HG02970 (cell line): Measurements from ENCODE around the gene PPP2R2C.

Experiments
- ATAC-seq: cut with Tn5 transposase; IDR thresholded peaks from one replicate; pipeline ENCODE4 v1.9.1; 2021; ENCODE audit warnings: mild to moderate bottlenecking, moderate library complexity, moderate number of reproducible peaks; ENCODE audit not compliant: unreplicated experiment, low FRiP score

The PPP2R2C gene

GRCh38 chr4:6469898-6470501 lies 2.4 kb downstream of the PPP2R2C start:
- no peak for ATAC-seq

GRCh38 chr4:6469144-6469543 lies 3.3 kb downstream of the PPP2R2C start:
- ATAC-seq = no peak

- ATAC-seq = no peak
Measured at GRCh38 chr4:6468376-6468775, 4.0 kb downstream of the PPP2R2C start.

GRCh38 chr4:6467600-6467999 lies 4.8 kb downstream of the PPP2R2C start:
- ATAC-seq = no peak

- ATAC-seq = no peak
Measured at GRCh38 chr4:6466756-6467381, 5.5 kb downstream of the PPP2R2C start.

- ATAC-seq = no peak
Measured at GRCh38 chr4:6465955-6466354, 6.5 kb downstream of the PPP2R2C start.

- ATAC-seq = no peak
Measured at GRCh38 chr4:6464842-6465588, 7.4 kb downstream of the PPP2R2C start.

- no peak for ATAC-seq
Measured at GRCh38 chr4:6463311-6464289, 8.8 kb downstream of the PPP2R2C start.

GRCh38 chr4:6461301-6462165 lies 10.9 kb downstream of the PPP2R2C start:
- ATAC-seq = no peak

- no peak for ATAC-seq
Measured at GRCh38 chr4:6460876-6461275, 11.5 kb downstream of the PPP2R2C start.

- no peak for ATAC-seq
Measured at GRCh38 chr4:6458528-6458927, 13.9 kb downstream of the PPP2R2C start.

- no peak for ATAC-seq
Measured at GRCh38 chr4:6456450-6456849, 16.0 kb downstream of the PPP2R2C start.

GRCh38 chr4:6454112-6454910 lies 18.1 kb downstream of the PPP2R2C start:
- no peak for ATAC-seq

- no peak for ATAC-seq
Measured at GRCh38 chr4:6453688-6453990, 18.8 kb downstream of the PPP2R2C start.

- ATAC-seq = no peak
Measured at GRCh38 chr4:6452897-6453687, 19.3 kb downstream of the PPP2R2C start.

GRCh38 chr4:6452116-6452896 lies 20.1 kb downstream of the PPP2R2C start:
- no peak for ATAC-seq

- ATAC-seq = no peak
Measured at GRCh38 chr4:6451309-6451708, 21.1 kb downstream of the PPP2R2C start.

GRCh38 chr4:6450709-6451108 lies 21.7 kb downstream of the PPP2R2C start:
- ATAC-seq = no peak
